H1 (cell line): ENCODE measurements around the gene PPP1R9A. TPM values are rescaled to one million over a fixed set of nuclear protein-coding genes. Genes with fewer than 3 reads are reported as not detected.

ENCODE experiments used
- CHD2 ChIP-seq: IDR thresholded peaks from 2 replicates; pipeline ENCODE4 v1.6.1; 2012; ENCODE audit warnings: low read length, improper control_type of control experiment
- KDM5A ChIP-seq: fragments of 200-600 bp; IDR thresholded peaks from 2 replicates; pipeline ENCODE4 v1.7.1; 2012; ENCODE audit warnings: mild to moderate bottlenecking, low read length, inconsistent platforms, mixed read lengths
- polyA plus RNA-seq, 7 experiments: library from polyadenylated mRNA; depleted of rRNA in 3 of 7; stranded (reverse) in 5 of 7; unstranded in 2 of 7; fragments of >200 nt in 5 of 7; fragments of 200-250 nt in 2 of 7; gene quantifications; 1 replicate in 5 of 7; 2 replicates in 1 of 7; 4 replicates in 1 of 7; pipeline versions ENCODE4 v1.2.1 to v1.2.3, GENCODE V29; 2011 to 2013; ENCODE audit warnings: missing spikeins in 2 of 7, mixed read lengths in 2 of 7
- total RNA-seq: library from RNA; stranded (reverse); fragmentation: NEBNext Ultra II Directional; extraction: Animal tissue kit (Norgen Biotek cat#: 25700); gene quantifications from 2 replicates; pipeline ENCODE4 v1.2.1, GENCODE V29; 2021
- TF ChIP-seq, protein P1 (sequence below): IDR thresholded peaks from 2 replicates; pipeline ENCODE4 v1.6.1; 2012; ENCODE audit warnings: low read length, inconsistent platforms

Gene PPP1R9A
- total and polyA plus RNA-seq, 2 of the 8 experiments (the other 6 are each of a cell fraction or from before 2014, with no cell fraction given) = 3.0 to 20.3 TPM

DNA sequence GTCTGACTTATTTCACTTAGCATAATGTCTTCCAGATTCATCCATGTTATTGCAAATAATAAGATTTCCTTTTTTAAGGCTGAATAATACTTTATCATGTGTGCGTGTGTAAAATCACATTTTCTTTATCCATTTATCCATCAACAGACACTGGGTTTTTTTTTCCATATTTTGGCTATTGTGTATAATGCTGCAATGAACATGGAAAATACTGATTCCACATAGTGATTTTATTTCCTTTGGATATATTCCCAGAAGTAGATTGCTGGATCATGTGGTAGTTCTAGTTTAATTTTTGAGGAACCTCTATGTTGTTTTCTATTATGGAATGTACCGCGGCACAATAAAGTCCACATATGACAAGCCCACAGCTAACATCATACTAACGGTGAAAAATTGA lies 236.9 kb downstream of the PPP1R9A start (continued):
- TF ChIP-seq KDM5A (no peak), CHD2 (no peak)
- TF ChIP-seq, protein P1, sequence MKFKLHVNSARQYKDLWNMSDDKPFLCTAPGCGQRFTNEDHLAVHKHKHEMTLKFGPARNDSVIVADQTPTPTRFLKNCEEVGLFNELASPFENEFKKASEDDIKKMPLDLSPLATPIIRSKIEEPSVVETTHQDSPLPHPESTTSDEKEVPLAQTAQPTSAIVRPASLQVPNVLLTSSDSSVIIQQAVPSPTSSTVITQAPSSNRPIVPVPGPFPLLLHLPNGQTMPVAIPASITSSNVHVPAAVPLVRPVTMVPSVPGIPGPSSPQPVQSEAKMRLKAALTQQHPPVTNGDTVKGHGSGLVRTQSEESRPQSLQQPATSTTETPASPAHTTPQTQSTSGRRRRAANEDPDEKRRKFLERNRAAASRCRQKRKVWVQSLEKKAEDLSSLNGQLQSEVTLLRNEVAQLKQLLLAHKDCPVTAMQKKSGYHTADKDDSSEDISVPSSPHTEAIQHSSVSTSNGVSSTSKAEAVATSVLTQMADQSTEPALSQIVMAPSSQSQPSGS = no peak
